Measurements from ENCODE around the gene SPATA6L. TPM values are rescaled to one million over a fixed set of nuclear protein-coding genes. Genes with fewer than 3 reads are reported as not detected.

SPATA6L gene
- total and polyA plus RNA-seq, 4 donors, result 1.6 to 6.2 (median 2.2) TPM

DNA sequence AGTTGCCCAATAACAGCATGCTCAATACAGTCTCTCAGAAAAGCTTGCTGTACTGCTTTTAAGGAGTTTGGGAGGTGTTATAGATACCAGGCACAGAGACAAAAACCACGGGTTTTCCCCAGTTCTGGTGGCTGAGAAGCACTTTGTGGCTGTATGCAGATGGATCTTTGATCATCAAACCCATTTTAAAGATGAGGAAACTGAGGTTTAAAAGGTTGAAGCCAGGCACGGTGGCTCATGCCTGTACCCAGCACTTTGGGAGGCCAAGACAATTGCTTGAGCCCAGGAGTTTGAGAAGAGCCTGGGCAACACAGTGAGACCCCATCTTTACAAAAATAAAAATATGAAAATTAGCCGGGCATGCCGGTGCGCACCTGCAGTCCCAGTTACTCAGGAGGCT lies 50.5 kb downstream of the SPATA6L start:
- H3K4me3 ChIP-seq (ENCODE audit: low read depth in 1 of 3, low read length in 3 of 3), result no peak overlapping the region
- peak overlapping the region in 1 of 2 donors; percentile 41 for H3K9ac ChIP-seq (ENCODE audit: low read depth in 1 of 2, low read length in 2 of 2)
- peaks cover 0 to 5% (median 1%) of the 10 kb centered on the region in 4 donors for H3K36me3 ChIP-seq (ENCODE audit: control insufficient read depth in 4 of 4, insufficient read depth in 3 of 4, low read depth in 1 of 4, low read length in 3 of 4)
- H3K27me3 ChIP-seq (ENCODE audit: control insufficient read depth in 4 of 4, insufficient read depth in 4 of 4, low read length in 3 of 4), result no peaks in the 10 kb centered on the region
- no peaks in the 10 kb centered on the region for H3K9me3 ChIP-seq (ENCODE audit: control insufficient read depth in 4 of 4, low read length in 3 of 4)
- DNase-seq (ENCODE audit: low spot score), result no peak
- WGBS, result 93% methylated on average over 5 of the region's 5 CpGs
- TF ChIP-seq SP1 (IDR thresholded peaks at IDR 0.05) (no peak), GABPA (IDR thresholded peaks at IDR 0.05 in 1 of 2, conservative IDR thresholded peaks at IDR 0.05 in 1 of 2) (no peak), HNF4A (conservative IDR thresholded peaks at IDR 0.05) (no peak), HNF4G (IDR thresholded peaks at IDR 0.05) (no peak), YY1 (IDR thresholded peaks at IDR 0.05) (no peak), RAD21 (IDR thresholded peaks at IDR 0.05) (no peak), RXRA (IDR thresholded peaks at IDR 0.05) (no peak), NR2F2 (IDR thresholded peaks at IDR 0.05) (no peak), FOXA1 (IDR thresholded peaks at IDR 0.05) (no peak), EGR1 (IDR thresholded peaks at IDR 0.05; ENCODE audit: low read depth in 2 of 2) (no peak), FOXA2 (IDR thresholded peaks at IDR 0.05) (no peak)
- TF ChIP-seq, protein P1, sequence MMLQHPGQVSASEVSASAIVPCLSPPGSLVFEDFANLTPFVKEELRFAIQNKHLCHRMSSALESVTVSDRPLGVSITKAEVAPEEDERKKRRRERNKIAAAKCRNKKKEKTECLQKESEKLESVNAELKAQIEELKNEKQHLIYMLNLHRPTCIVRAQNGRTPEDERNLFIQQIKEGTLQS (IDR thresholded peaks at IDR 0.05), result no peak
- TF ChIP-seq, protein P2, sequence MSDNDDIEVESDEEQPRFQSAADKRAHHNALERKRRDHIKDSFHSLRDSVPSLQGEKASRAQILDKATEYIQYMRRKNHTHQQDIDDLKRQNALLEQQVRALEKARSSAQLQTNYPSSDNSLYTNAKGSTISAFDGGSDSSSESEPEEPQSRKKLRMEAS (IDR thresholded peaks at IDR 0.05), result no peak
- TF ChIP-seq, protein P3, sequence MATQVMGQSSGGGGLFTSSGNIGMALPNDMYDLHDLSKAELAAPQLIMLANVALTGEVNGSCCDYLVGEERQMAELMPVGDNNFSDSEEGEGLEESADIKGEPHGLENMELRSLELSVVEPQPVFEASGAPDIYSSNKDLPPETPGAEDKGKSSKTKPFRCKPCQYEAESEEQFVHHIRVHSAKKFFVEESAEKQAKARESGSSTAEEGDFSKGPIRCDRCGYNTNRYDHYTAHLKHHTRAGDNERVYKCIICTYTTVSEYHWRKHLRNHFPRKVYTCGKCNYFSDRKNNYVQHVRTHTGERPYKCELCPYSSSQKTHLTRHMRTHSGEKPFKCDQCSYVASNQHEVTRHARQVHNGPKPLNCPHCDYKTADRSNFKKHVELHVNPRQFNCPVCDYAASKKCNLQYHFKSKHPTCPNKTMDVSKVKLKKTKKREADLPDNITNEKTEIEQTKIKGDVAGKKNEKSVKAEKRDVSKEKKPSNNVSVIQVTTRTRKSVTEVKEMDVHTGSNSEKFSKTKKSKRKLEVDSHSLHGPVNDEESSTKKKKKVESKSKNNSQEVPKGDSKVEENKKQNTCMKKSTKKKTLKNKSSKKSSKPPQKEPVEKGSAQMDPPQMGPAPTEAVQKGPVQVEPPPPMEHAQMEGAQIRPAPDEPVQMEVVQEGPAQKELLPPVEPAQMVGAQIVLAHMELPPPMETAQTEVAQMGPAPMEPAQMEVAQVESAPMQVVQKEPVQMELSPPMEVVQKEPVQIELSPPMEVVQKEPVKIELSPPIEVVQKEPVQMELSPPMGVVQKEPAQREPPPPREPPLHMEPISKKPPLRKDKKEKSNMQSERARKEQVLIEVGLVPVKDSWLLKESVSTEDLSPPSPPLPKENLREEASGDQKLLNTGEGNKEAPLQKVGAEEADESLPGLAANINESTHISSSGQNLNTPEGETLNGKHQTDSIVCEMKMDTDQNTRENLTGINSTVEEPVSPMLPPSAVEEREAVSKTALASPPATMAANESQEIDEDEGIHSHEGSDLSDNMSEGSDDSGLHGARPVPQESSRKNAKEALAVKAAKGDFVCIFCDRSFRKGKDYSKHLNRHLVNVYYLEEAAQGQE (IDR thresholded peaks at IDR 0.05), result no peak
- TF ChIP-seq, protein P4, sequence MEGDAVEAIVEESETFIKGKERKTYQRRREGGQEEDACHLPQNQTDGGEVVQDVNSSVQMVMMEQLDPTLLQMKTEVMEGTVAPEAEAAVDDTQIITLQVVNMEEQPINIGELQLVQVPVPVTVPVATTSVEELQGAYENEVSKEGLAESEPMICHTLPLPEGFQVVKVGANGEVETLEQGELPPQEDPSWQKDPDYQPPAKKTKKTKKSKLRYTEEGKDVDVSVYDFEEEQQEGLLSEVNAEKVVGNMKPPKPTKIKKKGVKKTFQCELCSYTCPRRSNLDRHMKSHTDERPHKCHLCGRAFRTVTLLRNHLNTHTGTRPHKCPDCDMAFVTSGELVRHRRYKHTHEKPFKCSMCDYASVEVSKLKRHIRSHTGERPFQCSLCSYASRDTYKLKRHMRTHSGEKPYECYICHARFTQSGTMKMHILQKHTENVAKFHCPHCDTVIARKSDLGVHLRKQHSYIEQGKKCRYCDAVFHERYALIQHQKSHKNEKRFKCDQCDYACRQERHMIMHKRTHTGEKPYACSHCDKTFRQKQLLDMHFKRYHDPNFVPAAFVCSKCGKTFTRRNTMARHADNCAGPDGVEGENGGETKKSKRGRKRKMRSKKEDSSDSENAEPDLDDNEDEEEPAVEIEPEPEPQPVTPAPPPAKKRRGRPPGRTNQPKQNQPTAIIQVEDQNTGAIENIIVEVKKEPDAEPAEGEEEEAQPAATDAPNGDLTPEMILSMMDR (IDR thresholded peaks at IDR 0.05; ENCODE audit: low read depth, low read length, missing input control), result no peak
- H3K27ac ChIP-seq (ENCODE audit: low read depth in 1 of 2, low read length in 2 of 2), result peak overlapping the region; percentile 54 to 85
- peaks cover 0 to 20% (median 9%) of the 10 kb centered on the region in 4 donors for H3K4me1 ChIP-seq (ENCODE audit: control insufficient read depth in 4 of 4, insufficient read depth in 4 of 4, low read length in 3 of 4)

DNA sequence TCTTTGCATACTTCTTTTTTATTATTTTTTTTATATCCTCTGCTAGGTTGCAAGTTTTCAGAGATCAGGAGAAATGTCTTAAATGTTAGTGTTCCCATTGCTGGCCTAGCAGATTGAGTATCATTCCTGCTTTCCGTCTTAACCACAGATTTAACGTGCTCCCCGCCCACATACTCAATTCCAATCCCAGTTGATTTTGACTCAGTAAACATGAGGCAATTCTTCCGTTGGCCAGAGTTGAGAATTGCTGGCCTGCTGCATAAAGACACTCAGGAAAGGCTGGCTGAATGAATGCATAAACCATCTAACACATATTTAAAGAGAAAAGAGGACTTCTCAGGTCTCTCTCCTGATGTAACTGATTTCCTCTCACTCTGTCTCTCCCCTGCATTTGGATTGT lies 51.0 kb downstream of the SPATA6L start:
- Histone ChIP-seq H3K9ac (ENCODE audit: low read depth in 1 of 2, low read length in 2 of 2) (peak overlapping the region in 1 of 2 donors; percentile 85), H3K4me3 (ENCODE audit: low read depth in 1 of 3, low read length in 3 of 3) (peak overlapping the region; percentile 15 to 66 (median 49)), H3K9me3 (ENCODE audit: control insufficient read depth in 4 of 4, low read length in 3 of 4) (no peaks in the 10 kb centered on the region), H3K27me3 (ENCODE audit: control insufficient read depth in 4 of 4, insufficient read depth in 4 of 4, low read length in 3 of 4) (no peaks in the 10 kb centered on the region), H3K4me1 (ENCODE audit: control insufficient read depth in 4 of 4, insufficient read depth in 4 of 4, low read length in 3 of 4) (peaks cover 0 to 20% (median 9%) of the 10 kb centered on the region in 4 donors), H3K27ac (ENCODE audit: low read depth in 1 of 2, low read length in 2 of 2) (peak overlapping the region; percentile 54 to 85), H3K36me3 (ENCODE audit: control insufficient read depth in 4 of 4, insufficient read depth in 3 of 4, low read depth in 1 of 4, low read length in 3 of 4) (peaks cover 0 to 3% (median under 1%) of the 10 kb centered on the region in 4 donors)
- no peak for DNase-seq (ENCODE audit: low spot score)
- 31% methylated on average over 4 of the region's 4 CpGs for WGBS
- TF ChIP-seq, protein P5, sequence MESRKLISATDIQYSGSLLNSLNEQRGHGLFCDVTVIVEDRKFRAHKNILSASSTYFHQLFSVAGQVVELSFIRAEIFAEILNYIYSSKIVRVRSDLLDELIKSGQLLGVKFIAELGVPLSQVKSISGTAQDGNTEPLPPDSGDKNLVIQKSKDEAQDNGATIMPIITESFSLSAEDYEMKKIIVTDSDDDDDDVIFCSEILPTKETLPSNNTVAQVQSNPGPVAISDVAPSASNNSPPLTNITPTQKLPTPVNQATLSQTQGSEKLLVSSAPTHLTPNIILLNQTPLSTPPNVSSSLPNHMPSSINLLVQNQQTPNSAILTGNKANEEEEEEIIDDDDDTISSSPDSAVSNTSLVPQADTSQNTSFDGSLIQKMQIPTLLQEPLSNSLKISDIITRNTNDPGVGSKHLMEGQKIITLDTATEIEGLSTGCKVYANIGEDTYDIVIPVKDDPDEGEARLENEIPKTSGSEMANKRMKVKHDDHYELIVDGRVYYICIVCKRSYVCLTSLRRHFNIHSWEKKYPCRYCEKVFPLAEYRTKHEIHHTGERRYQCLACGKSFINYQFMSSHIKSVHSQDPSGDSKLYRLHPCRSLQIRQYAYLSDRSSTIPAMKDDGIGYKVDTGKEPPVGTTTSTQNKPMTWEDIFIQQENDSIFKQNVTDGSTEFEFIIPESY (IDR thresholded peaks at IDR 0.05), result no peak
- TF ChIP-seq SP1 (IDR thresholded peaks at IDR 0.05) (peak; percentile 19), FOXA2 (IDR thresholded peaks at IDR 0.05) (peak; percentile 89), JUND (IDR thresholded peaks at IDR 0.05) (peak in 1 of 2 donors; percentile 61), YY1 (IDR thresholded peaks at IDR 0.05) (no peak), TAF1 (conservative IDR thresholded peaks at IDR 0.05) (no peak), EGR1 (IDR thresholded peaks at IDR 0.05; ENCODE audit: low read depth in 2 of 2) (peak in 1 of 2 donors; percentile 52), NR2F2 (IDR thresholded peaks at IDR 0.05) (no peak), FOXA1 (IDR thresholded peaks at IDR 0.05) (peak; percentile 77), HNF4A (conservative IDR thresholded peaks at IDR 0.05) (peak in 1 of 2 donors; percentile 46), RXRA (IDR thresholded peaks at IDR 0.05) (no peak), GABPA (IDR thresholded peaks at IDR 0.05 in 1 of 2, conservative IDR thresholded peaks at IDR 0.05 in 1 of 2) (no peak)
- TF ChIP-seq, protein P1 (IDR thresholded peaks at IDR 0.05), result peak; percentile 40
- TF ChIP-seq, protein P4 (IDR thresholded peaks at IDR 0.05; ENCODE audit: low read depth, low read length, missing input control), result no peak
- TF ChIP-seq, protein P2 (IDR thresholded peaks at IDR 0.05), result no peak

All from liver (tissue), 9 donors.